Effector memory CD8-positive, alpha-beta T cell (primary cell): ENCODE data around the gene SF3A2.

Experiments used
- ATAC-seq: fragments of 150-1000 bp; cut with Tn5 transposase; replicated peaks from 2 replicates; pipeline ENCODE4 v1.10.0; 2021; ENCODE audit warnings: mild to moderate bottlenecking, moderate library complexity
- DNase-seq, 3 experiments: peaks; one replicate each; pipeline ENCODE4 v3.0.0; 2021
- H3K27ac Mint-ChIP-seq, 2 donors: one replicate each; pipeline ENCODE4 v1.8.0; 2022; ENCODE audit warnings: mild to moderate bottlenecking in 2 of 2, mixed read lengths in 2 of 2, moderate library complexity in 2 of 2
- H3K27me3 Mint-ChIP-seq, 2 donors: one replicate each; pipeline ENCODE4 v1.8.0; 2022; ENCODE audit warnings: mixed read lengths in 2 of 2
- H3K36me3 Mint-ChIP-seq: one replicate; pipeline ENCODE4 v1.8.0; 2022; ENCODE audit warnings: mild to moderate bottlenecking, moderate library complexity, mixed read lengths; ENCODE audit not compliant: insufficient read depth
- H3K4me1 Mint-ChIP-seq, 2 donors: one replicate each; pipeline ENCODE4 v1.8.0; 2022; ENCODE audit warnings: low read depth in 2 of 2, mixed read lengths in 2 of 2
- H3K4me3 Mint-ChIP-seq, 2 donors: one replicate each; pipeline ENCODE4 v1.8.0; 2022; ENCODE audit warnings: mild to moderate bottlenecking in 2 of 2, mixed read lengths in 2 of 2, moderate library complexity in 2 of 2
- H3K9me3 Mint-ChIP-seq, 2 donors: one replicate each; pipeline ENCODE4 v1.8.0; 2022; ENCODE audit warnings: mixed read lengths in 2 of 2
- total RNA-seq, 9 experiments: gene quantifications; one replicate each; lab custom pipeline; 2026; lab: John Stamatoyannopoulos, UW

Gene SF3A2, protein sequence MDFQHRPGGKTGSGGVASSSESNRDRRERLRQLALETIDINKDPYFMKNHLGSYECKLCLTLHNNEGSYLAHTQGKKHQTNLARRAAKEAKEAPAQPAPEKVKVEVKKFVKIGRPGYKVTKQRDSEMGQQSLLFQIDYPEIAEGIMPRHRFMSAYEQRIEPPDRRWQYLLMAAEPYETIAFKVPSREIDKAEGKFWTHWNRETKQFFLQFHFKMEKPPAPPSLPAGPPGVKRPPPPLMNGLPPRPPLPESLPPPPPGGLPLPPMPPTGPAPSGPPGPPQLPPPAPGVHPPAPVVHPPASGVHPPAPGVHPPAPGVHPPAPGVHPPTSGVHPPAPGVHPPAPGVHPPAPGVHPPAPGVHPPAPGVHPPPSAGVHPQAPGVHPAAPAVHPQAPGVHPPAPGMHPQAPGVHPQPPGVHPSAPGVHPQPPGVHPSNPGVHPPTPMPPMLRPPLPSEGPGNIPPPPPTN
- 35.5 to 66.2 (median 50.1) reads per million in 9 experiments for total RNA-seq

DNA sequence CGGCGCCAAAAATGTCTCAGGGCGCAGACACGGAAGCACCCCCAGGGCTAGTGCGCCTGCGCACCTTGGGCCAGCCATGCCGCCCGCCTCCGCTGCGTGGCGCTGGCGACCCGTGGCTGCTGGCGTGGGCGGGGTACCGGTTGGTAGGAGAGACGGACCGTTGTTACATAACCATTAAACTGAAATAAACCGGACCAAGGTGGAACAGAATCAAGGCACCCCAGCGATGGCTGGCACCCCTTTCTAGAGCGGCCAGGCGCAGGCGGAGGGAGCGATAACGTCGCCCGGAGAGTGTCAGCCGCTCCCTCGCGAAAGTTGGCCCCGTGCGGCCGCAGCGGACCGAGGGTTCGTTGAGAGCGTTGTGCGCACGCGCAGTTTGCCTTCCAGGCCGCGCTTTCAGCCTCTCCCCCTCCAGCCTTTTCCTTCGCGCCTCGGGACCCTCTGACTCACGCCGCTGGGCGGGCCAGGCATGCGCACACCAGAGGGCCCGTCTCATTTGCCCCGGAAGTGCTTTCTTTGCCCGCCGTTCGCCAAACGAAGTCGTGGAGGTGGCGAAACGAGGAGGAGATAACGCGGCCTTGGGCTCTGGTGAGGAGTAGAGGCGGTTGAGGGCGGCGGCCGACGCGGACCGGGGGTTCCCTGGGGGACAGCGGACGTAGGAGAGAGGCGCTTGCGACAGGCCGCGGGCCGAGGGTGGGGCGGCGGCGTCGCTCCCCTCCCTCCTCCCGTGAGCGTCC lies at the start of gene SF3A2, which contains the start of gene PLEKHJ1:
Gene SF3A2 (plus strand): TSS at position 511 of the 737 bp plus-strand sequence. CDS start 6,595 bp downstream, outside the sequence.
Gene PLEKHJ1 (minus strand): TSS at position 16 of the 737 bp plus-strand sequence. CDS start 81 bp downstream, outside the sequence.
- Mint-ChIP-seq H3K36me3 (peaks cover 53% of the 10 kb centered on the region), H3K27ac (peak within 1 kb of the TSS; percentile 98 to 100), H3K4me3 (peak within 1 kb of the TSS; percentile 90 to 96), H3K4me1 (peaks cover 58 to 64% of the 10 kb centered on the region in 2 donors), H3K9me3 (no peaks in the 10 kb centered on the region), H3K27me3 (no peaks in the 10 kb centered on the region)
- DNase-seq = peak; percentile 96 to 100 (median 100)
- peak; percentile 76 for ATAC-seq

DNA sequence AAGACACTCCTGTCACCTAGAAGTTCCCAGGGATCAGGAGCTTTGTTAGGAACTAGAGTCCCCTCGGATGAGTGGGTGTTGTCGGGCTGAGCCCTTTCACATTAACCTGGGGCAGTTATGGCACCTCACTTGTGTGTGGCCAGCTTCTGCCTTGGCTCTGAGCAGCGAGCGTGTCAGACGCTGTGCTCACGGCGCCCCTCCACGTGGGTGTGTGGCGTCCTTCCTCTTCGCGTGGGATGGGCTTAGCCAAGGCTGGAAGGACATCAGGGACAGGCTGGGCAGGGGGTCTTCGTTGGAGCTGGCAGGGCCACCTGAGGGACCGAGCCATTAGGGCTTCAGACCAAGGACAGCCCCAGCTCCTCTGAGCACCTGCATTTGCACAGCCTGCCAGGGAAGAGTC lies 49.5 kb upstream of the SF3A2 start:
- H3K4me1 Mint-ChIP-seq = peaks cover 12 to 19% of the 10 kb centered on the region in 2 donors
- no peak overlapping the region for H3K4me3 Mint-ChIP-seq
- peak overlapping the region; percentile 22 to 46 for H3K27ac Mint-ChIP-seq
- DNase-seq (no peak), ATAC-seq (no peak)
- peaks cover 42% of the 10 kb centered on the region for H3K36me3 Mint-ChIP-seq
- H3K9me3 Mint-ChIP-seq = no peaks in the 10 kb centered on the region
- H3K27me3 Mint-ChIP-seq = no peaks in the 10 kb centered on the region

DNA sequence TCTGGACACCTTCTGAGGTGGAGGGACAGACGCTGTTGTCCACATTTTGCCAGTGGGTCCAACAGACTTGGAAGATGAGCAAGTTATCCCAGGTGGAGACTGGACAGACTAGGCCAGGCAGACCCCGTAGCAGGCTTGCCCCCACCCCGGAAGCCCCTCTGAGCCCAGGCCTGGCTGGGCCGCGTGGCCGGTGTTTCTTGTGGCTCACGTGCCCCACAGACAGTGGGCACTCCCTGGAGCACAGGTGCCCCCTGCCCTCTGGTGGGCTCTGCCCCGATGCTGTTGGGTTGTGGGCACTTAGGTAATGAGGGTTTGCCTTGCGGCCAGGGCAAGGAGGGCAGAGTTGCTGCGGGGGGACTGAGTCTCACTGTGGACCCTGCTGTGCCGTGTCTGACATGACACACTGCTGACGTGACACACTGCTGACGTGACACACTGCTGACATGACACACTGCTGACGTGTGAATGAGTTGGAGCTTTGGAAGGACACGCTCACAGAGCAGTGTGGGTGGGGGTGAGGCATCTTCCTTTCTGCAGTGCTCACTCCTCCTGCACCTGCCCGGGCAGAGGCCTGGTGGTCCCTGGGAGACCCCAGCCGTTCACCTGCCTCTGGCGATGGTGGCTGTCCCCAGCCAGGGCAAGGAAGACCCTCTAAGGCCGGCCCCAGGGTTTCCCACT lies 47.8 kb upstream of the SF3A2 start:
- Mint-ChIP-seq H3K27me3 (no peaks in the 10 kb centered on the region), H3K27ac (peak overlapping the region in 1 of 2 donors; percentile 8), H3K36me3 (peaks cover 48% of the 10 kb centered on the region), H3K4me1 (peaks cover 8 to 15% of the 10 kb centered on the region in 2 donors), H3K4me3 (no peak overlapping the region), H3K9me3 (no peaks in the 10 kb centered on the region)
- ATAC-seq (no peak), DNase-seq (no peak)

DNA sequence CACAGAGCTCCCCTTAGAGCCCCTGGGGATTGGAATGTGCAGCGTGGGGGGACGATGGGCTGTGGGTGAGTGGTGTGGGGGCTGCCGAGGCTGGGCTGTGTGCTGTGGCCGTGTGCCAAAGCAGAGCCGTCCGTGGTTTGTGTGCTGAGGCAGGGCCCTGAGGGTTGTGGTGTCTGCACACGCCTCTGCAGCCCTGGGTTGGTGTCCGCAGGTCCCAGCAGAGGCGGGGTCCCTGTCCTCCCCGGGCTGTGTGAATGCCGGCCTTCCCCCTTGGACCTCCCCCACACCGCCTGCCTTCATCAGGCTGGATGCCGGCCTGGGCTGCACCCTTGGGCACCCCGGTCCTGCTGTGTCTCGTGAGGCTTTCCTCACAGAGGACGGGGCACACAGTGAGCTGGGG lies 46.7 kb upstream of the SF3A2 start:
- Mint-ChIP-seq H3K4me3 (no peak overlapping the region), H3K9me3 (no peaks in the 10 kb centered on the region), H3K4me1 (peaks cover 5 to 9% of the 10 kb centered on the region in 2 donors), H3K27me3 (no peaks in the 10 kb centered on the region), H3K36me3 (peaks cover 43% of the 10 kb centered on the region), H3K27ac (no peak overlapping the region)
- ATAC-seq = no peak
- no peak for DNase-seq

DNA sequence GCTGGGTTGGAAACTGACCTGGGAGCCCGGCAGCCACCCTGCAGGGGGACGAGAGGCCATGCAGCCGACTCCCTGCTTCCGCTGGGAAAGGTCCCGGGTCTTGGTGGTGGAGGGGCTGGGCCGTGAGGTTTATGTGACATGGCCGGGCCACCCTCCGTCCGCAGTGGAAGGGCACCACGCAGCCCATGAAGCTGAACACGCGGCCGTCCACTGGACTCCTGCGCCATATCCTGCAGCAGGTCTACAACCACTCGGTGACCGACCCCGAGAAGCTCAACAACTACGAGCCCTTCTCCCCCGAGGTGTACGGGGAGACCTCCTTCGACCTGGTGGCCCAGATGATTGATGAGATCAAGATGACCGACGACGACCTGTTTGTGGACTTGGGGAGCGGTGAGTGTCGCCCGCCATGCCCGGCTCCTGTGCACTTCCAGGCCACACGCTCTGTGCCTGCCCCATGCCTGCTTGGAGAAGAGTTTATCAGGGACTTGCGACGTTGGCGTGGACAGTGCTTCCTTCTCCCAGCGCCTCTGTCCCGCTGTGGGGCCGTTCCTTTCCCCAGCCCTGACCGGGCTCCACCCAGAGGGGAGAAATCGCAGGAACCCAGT lies 45.7 kb upstream of the SF3A2 start:
- Mint-ChIP-seq H3K4me3 (no peak overlapping the region), H3K27me3 (no peaks in the 10 kb centered on the region), H3K36me3 (peaks cover 42% of the 10 kb centered on the region), H3K27ac (peak overlapping the region in 1 of 2 donors; percentile 51), H3K9me3 (no peaks in the 10 kb centered on the region), H3K4me1 (peaks cover 5 to 7% of the 10 kb centered on the region in 2 donors)
- no peak for ATAC-seq
- no peak for DNase-seq

DNA sequence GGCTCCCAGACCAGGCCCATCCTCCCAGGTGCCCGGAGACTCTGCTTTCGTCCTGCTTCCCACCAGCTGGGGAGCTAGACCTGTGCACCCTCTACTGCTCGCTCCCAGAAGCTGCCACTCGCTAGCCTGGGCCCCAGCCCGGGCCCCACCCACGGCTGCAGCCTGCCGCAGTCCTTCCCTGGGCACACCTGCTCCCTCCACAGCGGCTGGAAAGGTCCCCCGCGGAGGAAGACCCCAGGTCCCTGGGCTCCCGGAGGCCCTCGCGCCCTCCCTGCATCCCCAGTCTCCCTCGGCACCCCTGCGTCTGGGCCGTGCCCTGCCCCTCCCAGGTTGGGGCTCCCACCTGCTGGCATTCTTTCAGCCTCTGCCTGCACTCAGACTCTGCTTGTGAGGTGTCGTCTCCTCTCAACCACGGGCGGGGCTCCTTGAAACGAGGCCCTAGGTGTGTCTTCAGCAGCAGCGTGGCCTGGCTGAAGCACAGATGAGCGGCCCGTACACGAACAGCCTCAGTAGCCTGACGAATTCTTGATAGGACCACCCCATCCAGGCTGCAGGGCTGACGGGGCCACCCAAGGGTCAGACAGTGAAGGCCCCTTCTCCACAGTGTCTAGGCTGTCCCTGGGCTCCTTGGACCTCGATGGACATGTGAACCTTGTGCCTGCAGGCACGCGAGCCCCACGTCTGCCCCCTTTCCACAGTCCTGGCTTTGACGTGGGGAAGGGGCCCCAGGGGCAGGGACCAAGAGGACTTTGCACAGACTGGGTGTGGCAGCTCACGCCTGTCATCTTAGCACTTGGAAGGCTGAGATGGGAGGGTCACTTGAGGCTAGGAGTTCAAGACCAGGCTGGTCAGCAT lies 44.9 kb upstream of the SF3A2 start:
- peak overlapping the region; percentile 44 to 51 for H3K27ac Mint-ChIP-seq
- no peaks in the 10 kb centered on the region for H3K9me3 Mint-ChIP-seq
- no peak for DNase-seq
- no peaks in the 10 kb centered on the region for H3K27me3 Mint-ChIP-seq
- peaks cover 37% of the 10 kb centered on the region for H3K36me3 Mint-ChIP-seq
- H3K4me3 Mint-ChIP-seq = no peak overlapping the region
- ATAC-seq = no peak
- H3K4me1 Mint-ChIP-seq = peaks cover 5 to 8% of the 10 kb centered on the region in 2 donors

DNA sequence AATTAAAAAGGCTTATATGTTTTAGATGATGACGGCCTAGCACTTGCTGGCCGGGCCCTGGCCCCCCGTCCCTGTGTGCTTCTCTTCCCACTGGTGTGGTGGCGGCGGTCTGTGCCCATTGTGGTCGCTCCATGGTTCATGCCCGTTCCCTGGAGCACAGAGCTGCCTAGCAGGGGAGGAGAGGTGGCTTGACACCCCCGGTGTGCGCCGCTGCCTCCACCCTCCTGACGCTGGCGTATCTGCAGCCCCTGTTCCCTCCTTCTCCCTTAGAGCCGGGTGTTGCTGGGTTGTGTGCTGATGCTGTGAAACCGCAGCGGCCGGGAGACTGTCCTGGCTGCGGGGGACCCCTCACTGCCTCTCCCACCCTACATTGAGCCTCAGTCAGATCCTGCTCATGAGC lies 43.8 kb upstream of the SF3A2 start:
- Mint-ChIP-seq H3K9me3 (no peaks in the 10 kb centered on the region), H3K27ac (peak overlapping the region in 1 of 2 donors; percentile 15), H3K27me3 (no peaks in the 10 kb centered on the region), H3K4me1 (peaks cover 1 to 9% of the 10 kb centered on the region in 2 donors), H3K4me3 (no peak overlapping the region), H3K36me3 (peaks cover 31% of the 10 kb centered on the region)
- no peak for ATAC-seq
- DNase-seq = no peak

DNA sequence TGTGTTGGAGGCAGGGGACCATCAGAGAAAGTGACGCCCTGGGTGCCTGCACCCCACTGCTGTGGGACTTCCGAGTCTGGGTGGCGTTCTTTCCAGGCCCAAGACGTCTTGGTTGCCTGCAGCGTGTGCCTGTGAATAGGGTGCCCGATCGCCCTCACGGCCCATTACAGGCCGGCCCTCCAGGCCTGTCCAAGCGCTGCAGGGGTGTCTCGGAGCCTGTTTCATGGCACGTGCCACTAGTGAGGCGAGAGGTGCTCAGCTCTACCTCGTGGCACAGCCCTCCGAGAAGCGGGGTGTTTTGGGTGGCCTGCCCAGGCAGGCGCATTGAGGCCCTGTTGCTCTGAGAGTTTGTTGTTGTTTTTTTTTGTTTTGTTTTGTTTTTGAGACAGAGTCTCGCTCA lies 42.8 kb upstream of the SF3A2 start:
- Mint-ChIP-seq H3K4me3 (no peak overlapping the region), H3K36me3 (peaks cover 26% of the 10 kb centered on the region), H3K4me1 (peaks cover 5 to 12% of the 10 kb centered on the region in 2 donors), H3K27ac (no peak overlapping the region), H3K27me3 (no peaks in the 10 kb centered on the region), H3K9me3 (no peaks in the 10 kb centered on the region)
- no peak for ATAC-seq
- no peak for DNase-seq

DNA sequence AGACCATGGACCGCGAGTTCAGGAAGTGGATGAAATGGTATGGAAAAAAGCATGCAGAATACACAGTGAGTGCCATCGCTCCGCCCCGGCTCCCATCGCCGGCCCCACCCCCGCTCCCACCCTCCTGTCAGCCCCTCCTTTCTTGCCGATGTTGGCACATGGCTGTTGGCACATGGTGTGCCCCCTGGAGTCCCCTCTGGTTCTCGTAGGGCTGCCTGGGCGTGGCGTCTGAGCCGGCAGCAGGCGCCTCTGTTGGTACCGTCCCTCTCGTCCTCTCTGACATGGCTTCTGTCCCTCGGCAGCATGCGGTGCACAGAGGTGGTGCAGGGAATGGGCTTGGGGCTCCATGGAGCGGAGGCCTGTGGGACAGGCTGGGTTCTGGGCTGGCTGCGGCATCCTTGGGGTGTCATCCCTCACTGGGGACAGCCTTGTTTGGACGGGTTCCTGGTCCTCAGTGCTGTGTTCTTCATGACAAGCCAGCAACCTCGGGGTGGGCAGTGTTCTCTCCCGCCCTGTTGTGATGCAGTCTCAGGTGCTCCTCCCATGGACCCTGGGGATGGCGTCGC lies 42.0 kb upstream of the SF3A2 start:
- Mint-ChIP-seq H3K27ac (no peak overlapping the region), H3K27me3 (no peaks in the 10 kb centered on the region), H3K4me3 (no peak overlapping the region), H3K4me1 (peaks cover 7 to 16% of the 10 kb centered on the region in 2 donors), H3K9me3 (no peaks in the 10 kb centered on the region), H3K36me3 (peaks cover 18% of the 10 kb centered on the region)
- DNase-seq (no peak), ATAC-seq (no peak)

DNA sequence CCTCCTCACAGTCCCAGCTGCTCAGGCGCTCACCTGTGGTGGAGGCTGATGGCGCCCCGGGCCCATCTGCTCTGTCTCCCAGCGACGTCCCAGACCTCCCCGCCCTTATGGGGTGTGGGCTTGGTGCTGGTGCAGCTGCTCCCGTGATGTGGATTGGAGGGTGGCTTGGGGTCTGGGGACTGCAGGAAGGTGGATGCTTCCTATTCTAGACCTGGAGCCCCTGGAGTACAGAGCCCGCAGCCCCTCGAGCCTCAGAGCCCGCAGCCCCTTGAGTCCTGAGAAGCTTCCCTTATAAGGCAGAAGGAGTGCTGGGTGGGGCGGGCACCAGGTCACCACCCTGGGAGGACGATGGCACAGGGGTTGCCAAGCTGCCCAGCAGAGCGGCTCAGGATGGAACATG lies 41.3 kb upstream of the SF3A2 start:
- peaks cover 17% of the 10 kb centered on the region for H3K36me3 Mint-ChIP-seq
- H3K9me3 Mint-ChIP-seq = no peaks in the 10 kb centered on the region
- ATAC-seq = no peak
- DNase-seq = no peak
- H3K27me3 Mint-ChIP-seq = no peaks in the 10 kb centered on the region
- peaks cover 7 to 16% of the 10 kb centered on the region in 2 donors for H3K4me1 Mint-ChIP-seq
- no peak overlapping the region for H3K27ac Mint-ChIP-seq
- H3K4me3 Mint-ChIP-seq = no peak overlapping the region

DNA sequence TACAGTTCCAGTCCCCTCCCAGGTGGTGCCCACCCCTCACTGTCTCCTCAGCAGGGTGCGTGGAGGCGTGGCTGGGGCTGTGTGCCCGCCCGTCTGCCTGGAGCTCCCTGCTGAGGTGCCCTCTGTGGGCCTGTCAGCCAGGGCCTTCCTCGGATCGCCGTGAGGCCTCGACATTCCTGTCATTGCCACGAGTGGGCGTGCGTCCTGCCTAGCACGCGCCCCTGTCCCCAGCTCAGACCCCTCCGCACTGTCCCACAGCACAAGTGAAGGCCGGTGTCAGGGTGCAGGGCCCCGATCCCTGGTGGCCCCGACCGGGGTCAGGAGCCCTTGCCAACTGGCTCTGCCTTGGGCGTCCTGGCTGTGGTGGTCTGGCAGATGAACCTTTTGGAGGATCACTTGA lies 40.7 kb upstream of the SF3A2 start:
- H3K4me1 Mint-ChIP-seq = peaks cover 7 to 16% of the 10 kb centered on the region in 2 donors
- H3K9me3 Mint-ChIP-seq = no peaks in the 10 kb centered on the region
- H3K27me3 Mint-ChIP-seq = no peaks in the 10 kb centered on the region
- ATAC-seq (no peak), DNase-seq (no peak)
- H3K27ac Mint-ChIP-seq = no peak overlapping the region
- peaks cover 13% of the 10 kb centered on the region for H3K36me3 Mint-ChIP-seq
- no peak overlapping the region for H3K4me3 Mint-ChIP-seq

DNA sequence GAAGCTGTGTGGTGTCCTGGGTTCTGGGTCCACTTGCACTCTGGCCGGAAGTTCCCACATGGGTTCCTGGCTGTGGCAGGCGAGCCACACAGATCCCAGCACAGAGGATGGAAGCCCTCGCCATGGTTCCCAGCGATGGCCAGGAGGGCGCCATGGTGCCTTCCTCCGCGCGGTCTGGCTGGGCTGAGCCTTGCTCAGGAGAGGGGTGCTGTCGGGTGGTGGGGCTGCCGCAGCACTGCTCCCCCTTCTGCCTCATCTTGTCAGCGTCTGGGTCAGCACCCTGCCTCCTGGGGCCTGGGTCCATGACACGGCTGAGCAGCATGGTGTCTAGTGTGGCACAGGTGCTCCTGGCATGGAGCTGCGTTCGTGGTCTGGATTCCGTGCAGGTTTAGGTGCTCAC lies 39.4 kb upstream of the SF3A2 start:
- Mint-ChIP-seq H3K36me3 (peaks cover 13% of the 10 kb centered on the region), H3K9me3 (no peaks in the 10 kb centered on the region), H3K4me1 (peaks cover 7 to 16% of the 10 kb centered on the region in 2 donors), H3K27ac (peak overlapping the region; percentile 65 to 68), H3K4me3 (no peak overlapping the region), H3K27me3 (no peaks in the 10 kb centered on the region)
- ATAC-seq (no peak), DNase-seq (no peak)
